Nephron progenitor cell (in vitro differentiated cells): ENCODE data around the gene DNAH11.

Experiments
- DNase-seq: peaks from one replicate; pipeline ENCODE4 v3.0.0; 2021
- H3K27ac Mint-ChIP-seq: 2 replicates; pipeline ENCODE4 v1.8.0; 2021; ENCODE audit warnings: mild to moderate bottlenecking, moderate library complexity, mixed read lengths
- H3K27me3 Mint-ChIP-seq: 2 replicates; pipeline ENCODE4 v1.8.0; 2021; ENCODE audit warnings: mild to moderate bottlenecking, low read depth, mixed read lengths; ENCODE audit not compliant: poor library complexity
- H3K36me3 Mint-ChIP-seq: 2 replicates; pipeline ENCODE4 v1.8.0; 2021; ENCODE audit warnings: low read depth, mixed read lengths
- H3K4me1 Mint-ChIP-seq: 2 replicates; pipeline ENCODE4 v1.8.0; 2021; ENCODE audit warnings: mixed read lengths
- H3K4me3 Mint-ChIP-seq: 2 replicates; pipeline ENCODE4 v1.8.0; 2021; ENCODE audit warnings: mild to moderate bottlenecking, moderate library complexity, mixed read lengths
- H3K9me3 Mint-ChIP-seq: 2 replicates; pipeline ENCODE4 v1.8.0; 2021; ENCODE audit warnings: mild to moderate bottlenecking, moderate library complexity, mixed read lengths
- CTCF ChIP-seq: fragments of 200-600 bp; sonication (generic); IDR thresholded peaks from 2 replicates; pipeline ENCODE4 v1.5.0; 2021; ENCODE audit warnings: antibody characterized with exemption

Gene DNAH11

DNA sequence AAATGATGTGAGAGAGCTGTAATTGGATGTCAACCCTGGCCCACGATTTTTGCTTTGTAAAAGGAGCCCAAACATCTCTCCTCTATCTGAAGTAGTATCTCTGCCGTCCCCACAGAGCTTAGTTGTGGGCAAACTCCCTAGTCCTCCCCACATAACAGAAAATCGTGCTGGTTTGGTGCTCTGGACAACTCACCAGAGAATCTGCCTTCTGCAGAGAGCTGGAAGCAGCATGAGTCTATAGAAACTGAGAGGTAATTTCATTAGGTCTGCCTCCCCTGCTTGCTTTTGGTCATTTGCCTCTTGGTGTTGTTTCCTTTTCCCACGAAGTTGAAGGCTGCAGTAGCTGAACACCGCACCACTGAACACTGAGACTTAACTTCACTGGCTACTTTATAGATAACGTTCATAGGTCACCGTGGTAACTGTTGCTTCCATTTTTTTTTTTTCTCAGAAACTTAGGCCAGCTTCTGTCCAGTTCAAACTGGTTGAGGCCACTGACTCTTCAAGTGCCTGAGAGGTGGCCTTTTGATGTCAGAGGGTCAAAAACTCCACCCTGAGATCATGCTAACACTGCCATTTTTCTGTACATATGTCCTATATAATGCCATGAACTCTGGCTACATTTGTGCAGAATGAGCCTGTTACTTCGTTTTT lies 406.2 kb downstream of the DNAH11 start:
- no peak for TF ChIP-seq CTCF
- Mint-ChIP-seq H3K9me3 (no peaks in the 10 kb centered on the region), H3K4me3 (peak overlapping the region; percentile 46), H3K4me1 (peaks cover 56% of the 10 kb centered on the region), H3K27ac (peak overlapping the region; percentile 80), H3K36me3 (no peaks in the 10 kb centered on the region), H3K27me3 (peaks cover 14% of the 10 kb centered on the region)
- DNase-seq = no peak
